Thyroid gland (tissue), 4 donors: ENCODE data around the gene NUDT1.

Experiments
- CTCF ChIP-seq, 6 experiments: fragments of 200-600 bp in 3 of 6; fragments of 450-650 bp in 3 of 6; sonication (generic) in 3 of 6; IDR thresholded peaks; one replicate each; pipeline ENCODE4 v1.5.1; 2016 to 2019; ENCODE audit warnings: antibody characterized with exemption in 6 of 6, mild to moderate bottlenecking in 2 of 6, inconsistent platforms in 1 of 6, moderate library complexity in 1 of 6
- POLR2A ChIP-seq, 2 donors: fragments of 450-650 bp; IDR thresholded peaks; one replicate each; pipeline ENCODE4 v1.6.1; 2017; ENCODE audit warnings: antibody characterized with exemption in 2 of 2, mild to moderate bottlenecking in 2 of 2, moderate library complexity in 1 of 2

DNA sequence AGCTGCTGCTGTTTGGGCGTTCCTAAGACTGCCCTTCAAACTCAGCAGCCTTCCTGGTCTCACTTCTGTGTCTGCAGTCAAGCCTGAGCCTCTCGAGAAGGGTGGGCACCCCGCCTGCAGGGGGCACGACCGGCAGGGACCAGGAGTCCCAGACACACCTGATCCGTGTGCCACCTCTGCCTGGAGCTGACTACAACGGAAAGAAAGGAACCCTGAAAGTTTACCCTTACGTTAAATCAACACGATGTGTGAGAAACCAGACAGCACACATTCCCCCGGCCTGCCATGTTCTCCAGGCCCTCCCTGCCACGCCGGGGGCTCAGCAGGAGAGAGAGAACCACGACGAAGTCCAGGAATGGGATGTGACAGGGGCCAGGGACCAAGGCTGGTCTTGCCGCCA is 14.3 kb upstream of the NUDT1 start:
- TF ChIP-seq CTCF (IDR thresholded peaks at IDR 0.05): no peak
- TF ChIP-seq POLR2A (IDR thresholded peaks at IDR 0.05): no peak
